Esophagus (tissue), 2 donors: ENCODE results near the gene DPP6. TPM values are rescaled to one million over a fixed set of nuclear protein-coding genes. Genes with fewer than 3 reads are reported as not detected.

Experiments
- H3K27ac ChIP-seq, 2 donors: one replicate each; pipeline ENCODE4 v1.5.1; 2013; ENCODE audit warnings: low read depth in 2 of 2, mild to moderate bottlenecking in 2 of 2, inconsistent platforms in 1 of 2, low read length in 1 of 2, moderate library complexity in 1 of 2
- H3K27me3 ChIP-seq, 2 donors: one replicate each; pipeline ENCODE4 v1.6.1; 2013; ENCODE audit warnings: low read length in 2 of 2, control low read depth in 1 of 2, mild to moderate bottlenecking in 1 of 2; ENCODE audit not compliant: insufficient read depth in 2 of 2, control insufficient read depth in 1 of 2
- H3K36me3 ChIP-seq, 2 donors: one replicate each; pipeline ENCODE4 v1.6.1; 2013; ENCODE audit warnings: low read length in 1 of 2; ENCODE audit not compliant: control insufficient read depth in 2 of 2, insufficient read depth in 2 of 2
- H3K4me1 ChIP-seq, 2 donors: one replicate each; pipeline ENCODE4 v1.6.1; 2013; ENCODE audit warnings: low read length in 1 of 2; ENCODE audit not compliant: control insufficient read depth in 2 of 2, insufficient read depth in 2 of 2
- H3K4me3 ChIP-seq, 2 donors: one replicate each; pipeline ENCODE4 v1.5.1; 2013; ENCODE audit warnings: low read length in 2 of 2, mild to moderate bottlenecking in 2 of 2, low read depth in 1 of 2, moderate library complexity in 1 of 2
- H3K9me3 ChIP-seq, 2 donors: one replicate each; pipeline ENCODE4 v1.6.1; 2013; ENCODE audit warnings: mild to moderate bottlenecking in 2 of 2, low read depth in 1 of 2, low read length in 1 of 2, moderate library complexity in 1 of 2; ENCODE audit not compliant: control insufficient read depth in 2 of 2, insufficient read depth in 1 of 2
- WGBS, 2 donors: extraction: QIAGEN DNeasy Blood & Tissue Kit; methylation state at CpG; one replicate each; pipeline ENCODE4 v1.1.7; 2013; 5-methylcytosine and 5-hydroxymethylcytosine counted together
- polyA plus RNA-seq, 2 donors: library from polyadenylated mRNA; stranded (reverse); fragments of 200-250 nt; gene quantifications; one replicate each; pipeline ENCODE4 v1.2.3, GENCODE V29; 2013
- donor health status: healthy with polysubstance abuse.
- donor health status: Bipolar disorder and iron deficiency.

Gene DPP6
- polyA plus RNA-seq, 2 donors, result 0.24 to 0.60 TPM

DNA sequence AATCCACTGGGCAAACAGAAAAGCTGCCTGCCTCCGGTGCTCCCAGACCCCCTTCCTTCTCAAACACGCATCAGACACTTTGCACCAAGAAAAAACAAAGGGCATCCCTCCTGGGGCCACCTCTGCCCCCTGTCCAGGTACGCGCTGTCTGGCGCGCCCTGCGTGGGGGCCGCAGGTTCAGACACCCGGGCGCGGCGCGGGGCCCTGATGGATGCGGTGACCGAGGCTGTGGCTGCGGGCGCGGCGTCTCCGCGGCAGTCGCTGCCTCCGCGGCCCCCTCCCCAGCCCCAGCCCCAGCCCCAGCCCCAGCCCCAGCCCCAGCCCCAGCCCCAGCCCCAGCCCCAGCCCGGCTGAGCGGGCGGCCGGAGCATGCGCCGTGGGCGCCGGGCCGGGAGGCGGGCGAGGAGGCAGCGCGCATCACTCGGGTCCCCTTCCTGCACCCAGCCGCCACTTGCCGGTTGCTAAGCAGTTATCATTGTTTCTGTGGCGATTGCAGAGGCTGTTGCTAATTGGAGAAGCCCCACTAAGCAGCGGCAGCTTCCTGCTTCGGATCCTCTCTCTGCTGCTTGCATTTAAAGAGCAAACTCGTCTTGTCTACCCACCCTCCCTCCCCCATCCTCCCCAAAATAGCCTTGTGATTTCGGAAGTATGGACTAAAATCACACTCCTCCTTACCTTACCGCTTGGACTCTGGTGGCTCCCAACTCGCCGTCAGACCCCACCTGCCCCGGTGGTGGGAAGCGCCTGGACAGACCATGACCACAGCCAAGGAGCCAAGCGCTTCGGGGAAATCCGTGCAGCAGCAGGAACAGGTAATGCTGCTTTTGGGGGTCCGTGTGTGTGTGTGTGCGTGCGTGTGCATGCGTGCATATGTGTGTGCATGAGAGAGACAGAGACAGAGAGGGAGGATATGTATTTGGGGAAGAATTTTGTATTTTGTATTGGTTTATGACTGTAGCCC is 252.8 kb downstream of the DPP6 start:
- peaks cover under 1 to 4% of the 10 kb centered on the region in 2 donors for H3K9me3 ChIP-seq
- H3K36me3 ChIP-seq, result no peaks in the 10 kb centered on the region
- H3K4me1 ChIP-seq, result no peaks in the 10 kb centered on the region
- no peak overlapping the region for H3K4me3 ChIP-seq
- 12 to 15% methylated on average over 43 to 57 of the region's 57 CpGs for WGBS, 2 donors
- H3K27me3 ChIP-seq, result no peaks in the 10 kb centered on the region
- no peak overlapping the region for H3K27ac ChIP-seq

- WGBS, 2 donors, result 85 to 86% methylated on average over 18 of the region's 18 CpGs
Measured at GRCh38 chr7:154306036-154306435, 253.8 kb downstream of the DPP6 start.

DNA sequence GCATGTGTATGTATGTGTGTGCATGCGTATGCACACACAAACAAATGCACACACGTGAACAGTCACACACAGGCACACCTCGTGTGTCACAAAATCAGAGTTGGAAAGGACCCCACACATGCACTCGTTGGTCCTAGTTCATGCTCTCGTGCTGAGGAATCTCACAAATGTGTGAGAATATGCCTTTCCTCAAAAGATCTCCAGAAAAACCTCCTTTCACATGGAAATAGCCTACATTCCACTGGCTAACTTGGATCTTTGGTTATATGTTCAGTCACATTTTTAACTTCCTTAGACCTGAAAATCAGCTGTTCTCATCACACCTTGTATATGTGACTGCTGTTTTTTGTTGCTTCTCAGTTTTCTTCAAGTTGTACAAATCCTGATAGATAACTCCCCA is 256.7 kb downstream of the DPP6 start:
- Histone ChIP-seq H3K4me3 (no peak overlapping the region), H3K36me3 (no peaks in the 10 kb centered on the region), H3K9me3 (peaks cover 0 to 7% of the 10 kb centered on the region in 2 donors), H3K4me1 (no peaks in the 10 kb centered on the region), H3K27ac (no peak overlapping the region), H3K27me3 (no peaks in the 10 kb centered on the region)
- WGBS, 2 donors, result 46 to 54% methylated on average over 5 of the region's 5 CpGs

More at GRCh38 chr7:154306036-154306435, 253.8 kb downstream of the DPP6 start:
- no peaks in the 10 kb centered on the region for H3K27me3 ChIP-seq
- H3K4me1 ChIP-seq, result no peaks in the 10 kb centered on the region
- peaks cover 0 to 4% of the 10 kb centered on the region in 2 donors for H3K9me3 ChIP-seq
- H3K27ac ChIP-seq, result no peak overlapping the region
- no peaks in the 10 kb centered on the region for H3K36me3 ChIP-seq
- H3K4me3 ChIP-seq, result no peak overlapping the region

DNA sequence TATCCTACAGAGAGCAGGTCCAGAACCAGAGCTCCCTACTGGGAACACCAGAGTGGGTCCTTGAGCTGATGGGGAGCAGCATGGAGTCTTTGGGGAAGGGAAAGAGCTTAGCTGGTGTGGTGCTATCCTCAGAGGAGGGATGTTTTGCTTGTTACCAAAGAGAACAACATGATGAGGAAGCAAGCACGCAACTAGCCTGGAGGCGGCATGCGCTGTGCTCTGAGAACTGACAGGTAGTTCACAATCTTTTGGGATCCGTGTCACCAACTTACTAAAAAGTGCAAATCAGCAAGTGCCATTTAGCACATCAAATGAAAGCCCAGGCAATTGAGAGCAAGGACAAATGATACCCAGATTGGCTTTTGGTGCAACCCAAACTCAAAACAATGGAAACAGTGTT is 257.9 kb downstream of the DPP6 start:
- 81 to 84% methylated on average over 4 of the region's 4 CpGs for WGBS, 2 donors
- Histone ChIP-seq H3K27me3 (no peaks in the 10 kb centered on the region), H3K4me3 (no peak overlapping the region), H3K27ac (no peak overlapping the region), H3K4me1 (no peaks in the 10 kb centered on the region), H3K9me3 (peaks cover 0 to 7% of the 10 kb centered on the region in 2 donors), H3K36me3 (no peaks in the 10 kb centered on the region)

GRCh38 chr7:154324196-154324595 is 272.0 kb downstream of the DPP6 start:
- H3K9me3 ChIP-seq, result no peaks in the 10 kb centered on the region
- H3K27me3 ChIP-seq, result no peaks in the 10 kb centered on the region
- no peaks in the 10 kb centered on the region for H3K4me1 ChIP-seq
- no peak overlapping the region for H3K4me3 ChIP-seq
- no peak overlapping the region for H3K27ac ChIP-seq
- H3K36me3 ChIP-seq, result no peaks in the 10 kb centered on the region
- 86 to 87% methylated on average over 9 of the region's 9 CpGs for WGBS, 2 donors

GRCh38 chr7:154326421-154326820 is 274.2 kb downstream of the DPP6 start:
- no peak overlapping the region for H3K27ac ChIP-seq
- no peaks in the 10 kb centered on the region for H3K9me3 ChIP-seq
- no peaks in the 10 kb centered on the region for H3K4me1 ChIP-seq
- 49 to 76% methylated on average over 3 of the region's 3 CpGs for WGBS, 2 donors
- H3K27me3 ChIP-seq, result no peaks in the 10 kb centered on the region
- no peak overlapping the region for H3K4me3 ChIP-seq
- no peaks in the 10 kb centered on the region for H3K36me3 ChIP-seq

DNA sequence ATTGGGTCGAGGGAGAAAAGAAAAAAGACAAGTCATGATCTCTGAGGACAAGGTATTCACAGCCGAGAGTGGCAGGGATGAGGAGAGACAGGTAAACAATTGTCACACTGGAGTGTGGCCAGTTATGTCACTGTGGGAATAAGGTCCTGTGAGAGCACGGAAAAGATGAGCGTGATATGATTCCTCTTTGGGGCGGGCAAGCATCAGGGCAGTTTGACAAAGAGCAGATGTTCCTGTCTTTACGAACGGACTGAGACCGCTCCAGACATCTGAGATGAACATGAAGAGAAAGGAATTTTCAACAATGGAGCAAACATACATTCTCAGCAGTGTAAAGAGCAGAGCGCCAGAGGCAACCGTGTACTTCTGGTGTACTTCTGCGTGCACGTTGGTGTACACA is 278.1 kb downstream of the DPP6 start:
- no peaks in the 10 kb centered on the region for H3K36me3 ChIP-seq
- no peaks in the 10 kb centered on the region for H3K4me1 ChIP-seq
- WGBS, 2 donors, result 69 to 72% methylated on average over 12 of the region's 12 CpGs
- H3K27me3 ChIP-seq, result no peaks in the 10 kb centered on the region
- H3K9me3 ChIP-seq, result peaks cover 0 to 2% of the 10 kb centered on the region in 2 donors
- H3K4me3 ChIP-seq, result no peak overlapping the region
- no peak overlapping the region for H3K27ac ChIP-seq

DNA sequence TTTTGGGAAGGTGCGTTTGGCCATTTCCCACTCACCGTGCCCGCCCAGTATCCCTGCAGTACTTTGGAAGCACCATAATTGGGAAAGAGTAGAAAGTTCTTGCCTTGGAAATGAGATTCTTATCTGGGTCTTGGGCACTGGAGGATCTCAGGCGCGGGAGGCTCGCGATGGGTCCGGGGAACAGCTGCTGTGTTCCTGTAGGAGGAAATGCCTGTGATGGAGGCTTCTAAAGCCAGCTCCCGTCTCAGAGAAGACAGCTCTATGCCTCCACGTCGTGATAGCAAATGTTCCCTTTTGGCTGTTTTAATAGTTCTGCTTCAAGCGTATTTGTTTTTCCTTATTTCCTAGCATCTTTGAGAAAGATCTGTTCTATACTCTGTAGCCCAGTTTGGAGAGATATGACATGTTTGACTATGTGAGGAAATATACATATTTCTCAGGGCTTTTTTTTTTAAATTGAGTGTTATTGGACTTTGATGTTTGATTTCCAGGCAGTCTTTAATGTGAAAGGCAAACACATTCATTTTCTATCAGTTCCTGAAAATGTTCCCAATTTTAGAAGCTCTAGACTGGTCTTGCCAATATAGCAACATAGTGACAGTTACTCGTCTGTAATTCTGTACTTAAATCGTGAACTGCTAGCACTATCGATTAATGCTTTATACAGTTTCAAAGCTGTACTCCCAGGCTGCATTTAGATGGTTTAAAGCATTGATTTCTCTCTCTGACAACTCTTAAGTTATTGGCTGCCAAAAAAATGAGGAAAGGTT is 280.8 kb downstream of the DPP6 start:
- Histone ChIP-seq H3K36me3 (no peaks in the 10 kb centered on the region), H3K9me3 (peaks cover 0 to 15% of the 10 kb centered on the region in 2 donors), H3K4me3 (no peak overlapping the region), H3K27me3 (no peaks in the 10 kb centered on the region), H3K27ac (no peak overlapping the region), H3K4me1 (no peaks in the 10 kb centered on the region)
- WGBS, 2 donors, result 86 to 88% methylated on average over 15 of the region's 15 CpGs

GRCh38 chr7:154336295-154336694 is 284.1 kb downstream of the DPP6 start:
- Histone ChIP-seq H3K36me3 (no peaks in the 10 kb centered on the region), H3K27me3 (no peaks in the 10 kb centered on the region)
- 92 to 94% methylated on average over 12 of the region's 12 CpGs for WGBS, 2 donors

More at GRCh38 chr7:154336295-154336694, 284.1 kb downstream of the DPP6 start:
- H3K4me3 ChIP-seq, result no peak overlapping the region
- H3K9me3 ChIP-seq, result peaks cover 2 to 15% of the 10 kb centered on the region in 2 donors
- H3K27ac ChIP-seq, result no peak overlapping the region
- H3K4me1 ChIP-seq, result no peaks in the 10 kb centered on the region
